Stimulated activated CD8-positive, alpha-beta memory T cell treated with anti-CD3 and anti-CD28 coated beads, Interleukin-7, amount 100 ng/mL, for 1 hour (primary cell): ENCODE measurements around the gene STAU1.
A peak's percentile ranks its signal among the peaks of the same experiment; 100 is the strongest.
"Not testable (repeated sequence)": the region's sequence is repeated elsewhere in the genome, so short reads cannot be mapped to it uniquely, and the experiment has no call there.

Experiments used
- DNase-seq, 2 donors: peaks; one replicate each; pipeline ENCODE4 v3.0.0-alpha.2; 2020; ENCODE audit warnings: low read depth in 2 of 2

The STAU1 gene, protein sequence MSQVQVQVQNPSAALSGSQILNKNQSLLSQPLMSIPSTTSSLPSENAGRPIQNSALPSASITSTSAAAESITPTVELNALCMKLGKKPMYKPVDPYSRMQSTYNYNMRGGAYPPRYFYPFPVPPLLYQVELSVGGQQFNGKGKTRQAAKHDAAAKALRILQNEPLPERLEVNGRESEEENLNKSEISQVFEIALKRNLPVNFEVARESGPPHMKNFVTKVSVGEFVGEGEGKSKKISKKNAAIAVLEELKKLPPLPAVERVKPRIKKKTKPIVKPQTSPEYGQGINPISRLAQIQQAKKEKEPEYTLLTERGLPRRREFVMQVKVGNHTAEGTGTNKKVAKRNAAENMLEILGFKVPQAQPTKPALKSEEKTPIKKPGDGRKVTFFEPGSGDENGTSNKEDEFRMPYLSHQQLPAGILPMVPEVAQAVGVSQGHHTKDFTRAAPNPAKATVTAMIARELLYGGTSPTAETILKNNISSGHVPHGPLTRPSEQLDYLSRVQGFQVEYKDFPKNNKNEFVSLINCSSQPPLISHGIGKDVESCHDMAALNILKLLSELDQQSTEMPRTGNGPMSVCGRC

DNA sequence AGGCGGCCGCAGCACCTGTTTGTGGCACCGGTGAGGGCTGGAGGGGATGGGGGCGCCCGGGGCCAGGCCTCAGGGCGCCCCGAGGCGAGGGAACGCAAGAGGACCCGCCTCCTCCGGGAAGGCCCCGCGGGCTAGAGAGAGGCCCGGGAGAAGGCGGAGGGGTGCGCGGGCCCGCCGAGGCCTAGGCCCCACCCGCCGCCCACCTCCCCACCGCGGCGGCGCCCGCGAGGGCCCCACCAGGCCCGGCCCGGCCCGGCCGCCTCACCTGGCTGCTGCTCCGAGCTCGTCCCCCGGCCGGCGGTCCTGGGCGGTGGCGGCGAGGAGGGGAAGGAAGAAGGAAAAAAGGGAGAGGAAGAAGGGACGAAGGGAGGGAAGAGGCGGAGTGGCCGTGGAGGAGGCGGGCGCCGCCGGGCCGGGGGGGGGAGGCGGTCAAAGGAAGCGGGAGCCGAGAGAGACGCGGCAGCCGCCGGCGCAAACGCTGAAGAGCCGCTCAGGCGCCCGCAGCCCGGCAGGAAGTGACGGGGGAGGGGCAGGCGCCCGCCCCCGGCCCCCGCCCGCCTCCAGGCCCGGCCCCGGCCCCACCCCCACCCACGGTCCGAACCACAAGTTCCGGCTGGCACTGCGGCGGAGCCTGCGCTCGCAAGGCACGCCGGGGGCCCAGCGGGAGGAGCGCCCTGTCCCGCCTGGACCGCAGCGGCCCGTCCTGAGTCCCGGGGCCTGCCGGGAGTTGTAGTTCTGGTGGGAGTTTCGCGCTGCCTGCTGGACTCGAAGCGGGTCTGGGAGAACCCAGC is at the start of gene STAU1:
Gene STAU1 (minus strand): TSS at position 484 of the 791 bp plus-strand sequence. CDS start 22,133 bp downstream, outside the sequence.
- DNase-seq: peak; percentile 82 to 88

DNA sequence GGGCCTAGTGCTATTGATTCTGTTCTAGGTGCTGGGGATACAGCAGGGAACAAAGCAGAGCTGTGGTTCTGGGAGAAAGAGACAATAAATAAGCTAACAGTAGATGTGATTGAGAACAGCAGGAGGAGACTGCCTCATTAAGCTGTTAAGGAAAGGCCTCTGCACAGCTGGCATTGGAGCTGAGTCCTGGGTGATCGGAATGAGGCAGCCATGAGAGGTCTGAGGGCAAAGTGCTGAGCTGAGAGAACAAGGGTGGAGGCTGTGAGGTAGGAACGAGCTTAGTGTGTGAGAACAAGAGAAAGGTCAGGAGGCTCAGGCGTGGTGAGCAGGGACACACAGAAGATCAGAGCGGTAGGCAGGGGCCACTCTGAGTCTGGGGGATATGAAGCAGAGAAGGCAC is 49.4 kb upstream of the STAU1 start:
- no peak for DNase-seq

DNA sequence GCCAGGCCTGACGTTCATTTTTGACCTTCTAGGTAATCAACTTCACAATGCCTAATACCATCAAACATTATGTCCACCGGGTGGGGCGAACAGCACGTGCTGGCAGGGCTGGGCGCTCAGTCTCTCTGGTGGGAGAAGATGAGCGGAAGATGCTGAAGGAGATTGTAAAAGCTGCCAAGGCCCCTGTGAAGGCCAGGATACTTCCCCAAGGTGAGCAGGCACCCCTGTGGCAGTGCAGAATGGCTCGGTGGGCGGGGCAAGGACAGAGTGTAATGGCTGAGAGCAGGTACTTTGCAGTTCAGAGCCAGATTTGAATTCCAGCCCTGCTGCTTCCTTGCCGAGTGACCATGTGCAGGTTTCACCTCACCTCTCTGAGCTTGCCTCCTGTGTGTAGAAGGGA is 48.2 kb upstream of the STAU1 start:
- DNase-seq: no peak

DNA sequence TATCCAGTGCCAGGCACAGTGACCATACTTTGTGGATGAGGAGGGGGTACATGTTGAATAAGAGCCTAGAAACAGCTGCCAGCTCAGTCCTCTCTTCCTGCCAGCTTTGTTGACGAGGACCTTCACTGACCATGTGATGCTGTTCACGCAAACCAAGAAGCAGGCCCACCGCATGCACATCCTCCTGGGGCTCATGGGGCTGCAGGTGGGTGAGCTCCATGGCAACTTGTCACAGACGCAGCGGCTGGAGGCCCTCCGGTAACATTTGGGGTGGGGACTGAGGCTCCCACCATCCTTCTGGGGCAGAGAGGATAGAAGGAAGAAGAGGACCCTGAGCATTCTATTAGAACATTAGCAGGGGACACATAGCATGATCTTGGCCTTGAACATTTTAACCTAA is 46.7 kb upstream of the STAU1 start:
- no peak for DNase-seq

DNA sequence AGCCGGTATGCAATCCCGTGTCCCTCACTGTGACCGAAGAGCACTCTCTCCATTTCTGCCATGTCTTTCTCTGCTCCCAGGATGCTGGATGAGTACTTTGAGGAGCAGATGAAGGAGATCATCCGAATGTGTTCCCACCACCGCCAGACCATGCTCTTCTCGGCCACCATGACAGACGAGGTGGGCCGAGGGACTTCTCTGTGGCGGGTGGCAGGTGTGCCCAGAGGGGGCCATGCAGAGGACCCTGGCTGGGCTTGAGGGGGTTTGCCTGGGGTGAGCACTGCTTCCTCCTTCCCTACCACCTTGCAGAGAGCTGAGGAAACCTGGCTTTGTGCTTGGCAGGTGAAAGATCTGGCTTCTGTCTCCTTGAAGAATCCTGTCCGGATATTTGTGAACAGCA is 45.1 kb upstream of the STAU1 start:
- DNase-seq: no peak

DNA sequence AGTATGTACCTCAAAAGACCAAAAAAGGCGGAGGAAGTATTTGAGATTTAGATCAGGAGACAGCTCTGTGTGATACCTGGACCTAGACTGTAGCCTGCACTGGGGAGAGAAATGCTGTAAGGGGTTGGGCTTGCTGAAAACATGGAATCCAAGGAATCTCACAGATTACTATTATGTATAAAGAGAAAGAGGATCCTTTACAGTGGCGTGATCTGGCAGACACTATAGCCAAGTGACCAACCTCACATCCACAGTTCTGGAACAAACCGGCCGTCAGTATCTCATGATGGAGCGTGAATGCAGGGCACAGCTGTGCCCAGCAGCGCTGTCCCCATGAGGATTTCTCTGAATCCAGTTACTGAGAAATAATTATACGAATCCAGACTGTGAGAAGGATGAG is 43.3 kb upstream of the STAU1 start:
- DNase-seq: no peak

DNA sequence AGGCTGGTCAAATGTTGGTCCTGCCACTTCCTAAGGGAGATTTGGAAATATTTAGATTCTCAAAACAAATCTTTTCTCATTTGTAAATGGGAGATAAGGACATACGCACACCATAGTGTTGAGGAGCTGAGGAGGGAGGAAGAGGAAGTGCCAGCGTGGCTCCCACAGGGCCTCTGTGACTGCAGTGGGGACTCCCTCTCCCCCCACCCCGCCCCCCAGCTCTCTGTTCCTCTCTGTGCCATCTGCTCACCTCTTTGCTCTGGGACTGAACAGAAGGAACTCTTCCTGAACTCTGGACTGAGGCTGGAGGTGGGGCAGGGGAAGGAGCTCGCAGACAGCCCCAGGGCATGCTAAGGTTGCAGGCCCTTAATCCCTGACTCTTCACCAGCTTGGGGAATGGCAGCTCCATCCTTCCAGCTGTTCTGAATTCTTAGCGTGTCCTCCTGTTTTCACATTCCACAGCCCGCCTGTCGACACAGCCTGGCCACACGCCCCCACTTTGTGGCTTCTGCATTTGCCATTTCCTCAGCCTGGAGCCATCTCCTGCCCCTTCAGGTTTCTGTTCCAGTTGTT is 42.5 kb upstream of the STAU1 start:
- no peak for DNase-seq

DNA sequence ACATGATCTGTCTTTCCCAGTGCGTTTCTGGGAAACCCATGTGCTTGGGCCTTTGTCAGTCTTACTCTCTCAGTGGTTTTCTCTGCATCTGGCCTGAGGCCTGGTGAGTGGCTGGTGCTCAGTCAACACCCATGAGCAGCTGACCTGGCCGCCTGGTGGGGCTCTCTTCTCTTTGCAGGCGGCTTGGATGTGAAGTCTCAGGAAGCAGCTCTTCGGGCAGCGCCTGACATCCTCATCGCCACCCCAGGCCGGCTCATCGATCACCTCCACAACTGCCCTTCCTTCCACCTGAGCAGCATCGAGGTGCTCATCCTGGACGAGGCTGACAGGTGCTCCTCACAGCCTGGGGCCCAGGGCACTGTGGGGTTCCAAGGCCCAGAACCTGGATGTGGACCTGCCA is 41.9 kb upstream of the STAU1 start:
- no peak for DNase-seq

DNA sequence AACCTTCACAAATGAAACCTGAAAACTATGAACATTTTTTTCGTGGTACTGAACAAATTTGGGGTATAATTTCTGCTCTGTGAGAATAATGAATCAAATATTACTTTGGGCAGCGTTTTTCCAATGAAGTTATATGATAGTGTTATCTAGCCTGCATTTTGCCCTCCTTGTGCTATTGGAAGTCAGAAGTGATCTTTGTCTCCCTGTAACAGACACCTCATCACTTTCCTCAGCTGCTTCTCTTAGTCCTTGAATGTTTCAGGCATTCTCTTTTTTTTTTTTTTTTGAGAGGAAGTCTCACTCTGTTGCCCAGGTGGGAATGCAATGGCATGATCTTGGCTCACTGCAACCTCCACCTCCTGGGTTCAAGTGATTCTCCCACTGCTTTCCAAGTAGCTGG is 41.2 kb upstream of the STAU1 start:
- no peak for DNase-seq

DNA sequence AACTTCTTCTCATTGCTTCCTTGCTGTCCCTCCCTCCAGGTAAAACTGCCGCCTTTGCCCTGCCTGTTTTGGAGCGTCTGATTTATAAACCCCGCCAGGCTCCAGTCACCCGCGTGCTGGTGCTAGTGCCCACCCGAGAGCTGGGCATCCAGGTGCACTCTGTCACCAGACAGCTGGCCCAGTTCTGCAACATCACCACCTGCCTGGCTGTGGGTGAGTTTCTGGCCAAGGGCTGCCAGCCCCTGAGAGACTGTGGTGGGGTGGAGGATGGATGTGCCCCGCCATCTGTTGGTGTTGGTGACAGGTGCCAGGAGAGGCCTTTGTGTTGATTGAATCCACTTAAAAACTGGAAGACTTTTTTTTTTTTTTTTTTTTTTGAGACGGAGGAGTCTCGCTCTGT is 40.5 kb upstream of the STAU1 start:
- no peak for DNase-seq

DNA sequence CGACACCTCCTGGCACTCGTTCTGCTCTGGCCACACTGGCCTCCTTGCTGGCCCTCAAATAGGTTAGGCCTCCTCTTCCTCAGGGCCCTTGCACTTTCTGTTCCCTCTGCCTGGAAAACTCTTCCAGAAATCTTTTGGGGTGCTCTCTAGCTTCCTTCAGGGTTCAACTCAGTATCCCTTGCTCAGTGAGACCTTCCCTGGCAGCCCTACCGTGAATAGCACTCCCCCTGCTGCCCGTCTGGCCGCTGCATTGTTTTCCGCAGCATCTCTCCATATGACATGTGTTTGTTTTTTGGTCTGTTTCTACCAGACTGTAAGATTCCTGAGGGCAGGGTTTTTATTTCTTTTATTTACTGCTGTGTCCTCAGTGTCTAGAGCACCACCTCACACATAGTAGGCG is 37.8 kb upstream of the STAU1 start:
- DNase-seq: no peak

DNA sequence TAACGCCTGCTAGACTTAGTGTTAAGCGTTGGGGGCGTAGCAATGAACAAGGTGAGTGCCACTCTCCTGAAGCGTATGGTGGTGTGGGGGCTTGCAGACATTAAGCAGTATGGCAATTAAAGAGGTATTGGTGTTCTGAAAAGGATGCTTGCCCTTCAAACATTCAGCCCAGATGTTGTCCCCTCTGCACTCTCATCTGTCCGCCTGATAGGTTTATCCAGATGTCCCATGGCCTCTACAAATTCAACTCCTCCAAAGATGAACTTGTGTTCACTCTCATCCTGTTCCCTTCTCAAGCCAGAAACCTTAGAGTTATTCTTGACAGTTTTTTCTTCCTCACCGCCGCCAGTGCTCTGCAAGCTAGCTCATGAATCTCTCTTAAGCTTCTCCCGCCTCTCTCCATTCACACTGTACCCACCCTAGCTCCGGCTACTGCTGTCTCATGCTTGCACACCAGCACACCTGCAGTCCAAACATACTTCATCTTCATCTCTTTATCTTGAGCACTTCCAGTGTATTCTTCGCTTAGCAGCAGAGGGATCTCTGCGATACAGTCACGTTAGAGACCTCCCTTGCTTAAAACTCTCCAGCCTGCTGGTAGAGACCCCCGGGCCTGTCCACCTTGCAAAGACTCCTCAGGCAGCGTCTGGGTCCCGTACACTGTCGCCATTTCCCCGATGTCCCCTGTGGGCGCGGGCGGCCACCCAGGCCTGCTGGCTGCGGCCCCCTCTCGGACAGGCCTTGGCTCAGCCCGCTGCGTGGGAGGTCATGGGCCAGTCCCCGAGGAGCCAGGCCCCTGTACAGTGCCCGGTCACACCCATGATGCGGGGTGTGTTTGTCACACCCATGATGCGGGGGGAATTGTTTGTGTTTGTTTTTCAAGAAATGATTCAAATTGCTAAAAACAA is 32.0 kb upstream of the STAU1 start:
- no peak for DNase-seq

DNA sequence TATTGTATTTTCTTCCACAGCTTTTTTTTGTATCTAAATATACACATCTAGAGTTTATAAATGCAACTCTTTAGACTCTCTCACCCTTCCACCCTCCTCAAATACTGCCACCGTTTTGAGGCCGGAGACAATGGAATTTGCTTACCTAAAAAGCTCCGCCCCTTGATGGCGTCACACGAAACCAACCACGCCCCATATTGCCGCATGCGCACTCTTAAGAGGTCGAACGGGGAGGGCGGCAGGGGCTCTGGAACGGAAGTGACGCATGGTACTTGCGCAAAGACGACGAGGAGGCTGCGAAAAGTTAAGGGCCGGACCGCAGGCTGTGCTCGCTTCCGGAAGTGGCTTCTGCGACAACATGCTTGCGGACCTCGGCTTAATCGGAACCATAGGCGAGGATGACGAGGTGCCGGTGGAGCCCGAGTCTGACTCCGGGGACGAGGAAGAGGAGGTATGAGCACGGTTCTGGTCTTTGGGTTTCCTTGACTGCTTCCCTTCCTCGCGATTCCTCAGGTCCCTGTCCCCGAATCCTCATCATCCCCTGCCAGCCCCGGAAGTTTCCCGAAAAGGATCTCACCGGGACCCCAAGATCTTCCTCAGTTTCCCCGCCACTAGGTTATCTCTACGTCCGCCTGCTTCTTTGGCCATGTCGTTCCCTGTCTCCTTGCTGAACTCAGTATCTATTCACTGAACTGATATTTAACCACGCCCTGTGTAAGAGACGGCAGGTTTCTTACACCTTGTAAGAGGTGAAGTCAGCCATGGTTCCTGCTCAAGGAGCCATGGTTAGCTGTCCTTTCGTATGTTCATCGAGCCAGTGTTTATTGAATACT is 31.2 kb upstream of the STAU1 start, which contains the start of gene DDX27:
Gene DDX27 (plus strand): TSS at position 326 of the 833 bp plus-strand sequence. CDS start 33 bp downstream, at position 359.
- DNase-seq: peak; percentile 91 to 92

DNA sequence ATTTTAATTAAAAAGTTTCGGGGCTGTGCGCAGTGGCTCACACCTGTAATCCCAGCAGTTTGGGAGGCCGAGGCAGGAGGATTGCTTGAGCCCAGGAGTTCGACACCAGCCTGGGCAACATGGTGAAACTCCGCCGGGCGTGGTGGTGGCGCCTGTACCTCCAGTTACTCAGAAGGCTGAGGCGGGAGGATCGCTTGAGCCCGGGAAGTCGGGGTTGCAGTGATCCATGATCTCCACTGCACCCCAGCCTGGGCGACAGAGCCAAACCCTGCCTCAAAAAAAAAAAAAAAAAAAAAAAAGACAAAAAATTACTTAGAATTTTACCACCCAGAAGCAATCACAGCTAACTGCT is 30.6 kb upstream of the STAU1 start:
- not testable (repeated sequence) for DNase-seq

DNA sequence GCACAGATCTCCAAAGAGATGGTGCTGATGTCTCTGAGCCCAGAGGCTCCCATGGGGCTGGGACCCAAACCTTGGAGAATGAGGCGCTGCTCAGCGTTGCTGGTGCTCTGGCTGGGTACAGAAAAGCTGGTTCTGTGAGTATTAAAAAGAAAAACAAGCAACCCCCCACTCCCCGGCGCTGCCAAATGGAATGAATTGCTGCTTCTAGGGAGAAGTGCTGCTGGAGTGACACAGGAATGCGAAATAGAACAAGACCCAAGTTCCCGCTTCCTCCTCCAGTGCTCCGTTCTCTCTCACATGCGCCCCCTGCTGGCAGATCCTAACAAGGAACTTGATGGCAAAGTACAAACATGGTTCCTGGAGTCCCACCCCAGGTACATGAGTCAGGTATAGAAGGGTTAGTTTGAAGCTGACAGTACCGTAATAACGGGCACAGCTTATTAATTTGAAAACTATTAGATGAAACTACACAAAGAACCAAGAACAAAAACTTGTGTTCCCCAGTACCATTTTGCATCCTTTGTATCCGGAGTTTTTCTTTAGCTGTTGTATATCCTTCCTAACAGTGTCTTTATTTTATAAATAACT is 29.0 kb upstream of the STAU1 start:
- DNase-seq: peak; percentile 79 to 96

DNA sequence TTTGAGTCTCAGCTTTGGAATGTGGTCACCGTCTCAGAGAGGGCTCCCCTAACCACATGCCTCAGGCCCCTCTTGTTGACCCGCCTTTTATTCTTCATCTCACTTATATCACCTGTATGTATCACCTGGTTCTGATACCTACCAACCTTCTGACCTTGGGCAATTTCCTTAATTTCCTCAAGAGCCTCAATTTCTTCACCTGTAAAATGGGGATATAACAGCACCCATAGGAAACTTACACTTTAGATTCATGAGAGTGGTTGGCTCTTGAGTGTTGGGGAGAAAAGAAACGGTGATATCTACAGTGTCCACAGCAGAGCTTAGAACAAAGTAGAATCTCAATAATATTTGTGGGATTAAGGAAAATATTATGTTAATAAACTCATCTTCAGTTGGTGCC is 27.1 kb upstream of the STAU1 start:
- no peak for DNase-seq

DNA sequence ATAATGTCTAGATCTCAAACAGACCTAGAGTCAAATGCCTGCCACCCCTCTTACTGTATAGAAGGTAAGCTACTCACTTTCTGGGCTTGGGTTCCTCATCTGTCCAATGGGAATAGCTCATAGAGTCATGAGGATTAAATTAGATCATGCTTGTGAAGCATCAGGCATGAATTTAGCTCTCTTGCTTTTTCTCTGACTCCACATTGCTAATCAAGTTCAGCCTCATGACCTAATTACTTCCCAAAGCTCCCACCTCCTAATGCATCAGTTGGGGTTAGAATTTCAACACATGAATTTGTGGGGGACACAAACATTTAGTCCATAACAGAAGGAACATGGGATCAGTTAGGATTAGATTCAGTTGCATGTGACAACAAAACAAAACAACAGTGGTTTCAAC is 26.4 kb upstream of the STAU1 start:
- DNase-seq: no peak

DNA sequence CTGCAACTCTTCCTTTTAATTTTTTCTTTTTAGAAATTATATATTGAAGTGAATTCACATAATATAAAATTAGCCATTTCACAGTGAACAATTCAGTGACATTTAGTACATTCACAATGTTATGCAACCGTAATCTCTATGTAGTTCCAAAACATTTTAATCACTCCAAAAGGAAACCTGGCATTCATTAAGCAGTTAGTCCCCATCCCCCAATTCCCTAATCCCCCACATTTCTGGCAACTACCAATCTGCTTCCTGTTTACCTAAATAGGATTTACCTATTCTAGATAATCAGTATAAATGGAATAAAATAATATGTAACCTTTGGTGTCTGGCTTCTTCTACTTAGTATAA is 22.6 kb upstream of the STAU1 start:
- no peak for DNase-seq

DNA sequence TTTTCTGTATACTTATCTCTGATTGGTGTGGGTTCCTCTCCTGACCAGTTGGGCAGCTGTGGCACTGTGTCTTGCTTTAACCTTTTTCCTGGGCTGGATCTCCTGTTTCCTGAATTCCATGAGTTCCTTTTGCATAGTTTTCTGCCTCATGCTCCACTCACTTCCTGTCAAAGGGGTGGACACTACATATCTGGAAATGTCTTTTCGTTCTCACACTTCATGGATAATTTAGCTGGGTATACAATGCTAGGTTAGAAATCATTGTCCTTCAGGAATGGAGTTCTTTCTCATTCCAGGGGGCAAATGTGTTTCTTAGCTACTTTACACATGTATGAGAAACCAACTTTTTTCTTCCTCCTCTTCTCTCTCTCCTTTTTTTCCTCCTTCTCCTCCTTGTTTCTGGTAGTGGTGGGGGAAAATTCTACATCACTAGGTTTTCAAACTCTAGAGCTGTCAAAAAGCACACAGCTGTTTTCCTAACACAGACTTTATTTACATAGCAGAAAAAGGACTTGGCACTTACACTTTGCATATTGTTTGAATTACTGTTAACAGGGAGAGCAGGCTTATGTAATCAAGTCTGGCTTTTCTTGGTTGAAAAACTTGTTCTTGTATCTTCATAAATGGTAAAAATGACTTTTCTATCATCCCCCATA is 22.1 kb upstream of the STAU1 start:
- no peak for DNase-seq

DNA sequence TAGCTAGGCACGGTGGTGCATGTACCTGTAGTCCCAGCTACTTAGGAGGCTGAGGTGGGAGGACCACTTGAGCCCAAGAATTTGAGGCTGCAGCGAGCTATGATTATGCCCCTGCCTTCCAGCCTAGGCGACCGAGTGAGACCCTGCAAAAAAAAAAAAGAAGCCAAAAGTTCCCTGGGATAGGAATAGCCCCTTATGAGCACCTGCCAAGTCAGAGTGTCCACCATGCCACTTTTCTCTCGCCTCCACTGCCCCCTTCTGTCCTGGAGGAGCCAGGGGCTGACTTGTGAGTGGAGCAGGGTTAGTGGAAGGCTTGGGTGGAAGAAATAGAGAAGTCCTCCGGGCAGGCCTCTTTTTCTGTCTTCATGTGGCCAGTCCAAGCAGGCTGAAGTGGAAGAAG is 18.9 kb upstream of the STAU1 start:
- DNase-seq: no peak
